SIG-M5 (cell line): ENCODE data around the gene TM9SF4.
A peak's percentile ranks its signal among the peaks of the same experiment; 100 is the strongest.
"Not testable (repeated sequence)": the region's sequence is repeated elsewhere in the genome, so short reads cannot be mapped to it uniquely, and the experiment has no call there.

Experiments used
- DNase-seq: peaks from one replicate; lab custom pipeline; 2025; lab: John Stamatoyannopoulos, UW

The TM9SF4 gene

GRCh38 chr20:32091888-32092346 lies 17.6 kb upstream of the TM9SF4 start:
- DNase-seq = peak; percentile 29

GRCh38 chr20:32098786-32099185 lies 10.7 kb upstream of the TM9SF4 start:
- no peak for DNase-seq

GRCh38 chr20:32108814-32109391 lies 611 bp upstream of the TM9SF4 start:
- no peak for DNase-seq

- DNase-seq = no peak
Observed at GRCh38 chr20:32110173-32110704, 725 bp downstream of the TM9SF4 start.

DNA sequence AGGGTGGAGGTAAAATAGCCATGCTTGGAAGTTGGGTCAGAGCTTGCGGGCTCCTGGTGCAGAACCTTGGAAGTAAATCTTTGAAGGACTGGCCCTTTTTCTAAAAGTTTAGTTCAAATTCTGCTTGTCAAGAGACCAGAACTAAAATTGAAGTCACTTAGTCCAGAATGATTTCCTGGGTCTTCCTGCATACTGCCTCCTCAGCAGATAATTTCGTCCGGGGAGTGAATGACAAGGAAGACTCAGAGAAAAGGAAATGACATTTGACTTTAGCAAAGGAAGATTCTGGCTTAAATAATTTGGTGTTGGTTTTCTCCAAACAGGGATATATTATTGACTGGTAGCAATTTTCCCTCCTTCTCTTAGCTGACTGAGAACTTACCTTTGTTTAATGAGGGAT lies 1.2 kb downstream of the TM9SF4 start:
- no peak for DNase-seq

DNA sequence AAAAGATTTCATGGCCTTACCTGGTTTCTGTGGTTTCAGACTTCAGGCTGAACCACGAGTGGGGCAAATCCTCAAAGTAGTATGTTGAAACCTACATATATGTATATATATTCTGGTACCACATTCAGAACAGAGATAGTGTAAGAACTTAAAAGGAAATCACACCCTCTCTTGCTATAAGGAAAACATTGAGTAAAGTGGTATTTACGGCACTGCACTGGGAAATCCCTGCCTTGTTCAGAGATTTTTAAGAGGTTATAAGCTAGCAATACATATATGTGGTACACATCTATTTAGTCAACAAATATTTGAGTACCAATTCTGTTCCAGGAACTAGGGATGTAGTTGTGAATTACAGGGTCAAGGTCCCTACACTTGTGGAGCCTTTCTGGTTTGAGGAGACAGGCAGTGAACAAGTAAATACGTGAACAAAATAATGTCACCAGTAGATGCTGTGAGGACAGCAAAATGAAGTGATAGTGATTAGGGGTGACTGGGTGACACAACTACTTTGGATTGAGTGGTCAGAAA lies 1.7 kb downstream of the TM9SF4 start:
- no peak for DNase-seq

GRCh38 chr20:32111753-32112152 lies 2.2 kb downstream of the TM9SF4 start:
- DNase-seq = no peak

GRCh38 chr20:32112841-32113240 lies 3.3 kb downstream of the TM9SF4 start:
- peak; percentile 90 for DNase-seq

GRCh38 chr20:32113591-32114260 lies 4.2 kb downstream of the TM9SF4 start:
- DNase-seq = no peak

- DNase-seq = no peak
Observed at GRCh38 chr20:32114305-32114960, 4.9 kb downstream of the TM9SF4 start.

- no peak for DNase-seq
Observed at GRCh38 chr20:32115211-32115767, 5.8 kb downstream of the TM9SF4 start.

DNA sequence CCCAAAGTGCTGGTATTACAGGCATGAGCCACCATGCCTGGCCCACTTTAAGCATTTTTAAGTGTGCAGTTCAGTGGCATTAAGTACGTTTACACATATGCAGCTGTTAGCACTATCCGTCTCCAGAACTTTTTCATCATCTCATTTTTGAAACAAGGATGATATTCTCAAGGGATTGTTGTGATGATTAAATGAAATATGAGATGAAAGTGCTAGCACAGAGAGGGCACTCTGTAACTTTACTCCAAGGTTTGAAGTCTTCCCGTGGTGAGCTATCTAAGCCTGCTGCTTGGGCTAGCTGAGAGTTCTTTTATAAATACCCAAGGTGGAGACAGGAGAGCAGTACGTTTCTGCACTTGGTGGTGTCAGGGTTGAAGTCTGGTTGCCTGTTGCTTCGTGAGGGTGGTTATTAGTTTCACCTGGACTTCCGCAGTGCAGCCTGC lies 6.6 kb downstream of the TM9SF4 start:
- no peak for DNase-seq

DNA sequence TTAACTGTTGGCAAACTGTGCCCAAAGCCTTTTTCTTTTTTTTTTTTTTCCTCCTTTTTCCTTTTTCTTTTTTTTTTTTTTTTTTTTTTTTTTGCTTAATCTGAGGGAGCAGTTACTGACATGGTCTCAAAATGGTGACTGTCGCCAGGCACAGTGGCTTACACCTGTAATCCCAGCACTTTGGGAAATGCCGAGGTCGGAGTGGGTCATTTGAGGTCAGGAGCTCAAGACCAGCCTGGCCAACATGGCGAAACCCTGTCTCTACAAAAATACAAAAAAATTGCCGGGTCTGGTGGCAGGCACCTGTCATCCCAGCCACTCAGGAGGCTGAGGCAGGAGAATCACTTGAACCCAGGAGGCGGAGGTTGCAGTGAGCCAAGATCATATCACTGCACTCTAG lies 7.3 kb downstream of the TM9SF4 start:
- DNase-seq = not testable (repeated sequence)

DNA sequence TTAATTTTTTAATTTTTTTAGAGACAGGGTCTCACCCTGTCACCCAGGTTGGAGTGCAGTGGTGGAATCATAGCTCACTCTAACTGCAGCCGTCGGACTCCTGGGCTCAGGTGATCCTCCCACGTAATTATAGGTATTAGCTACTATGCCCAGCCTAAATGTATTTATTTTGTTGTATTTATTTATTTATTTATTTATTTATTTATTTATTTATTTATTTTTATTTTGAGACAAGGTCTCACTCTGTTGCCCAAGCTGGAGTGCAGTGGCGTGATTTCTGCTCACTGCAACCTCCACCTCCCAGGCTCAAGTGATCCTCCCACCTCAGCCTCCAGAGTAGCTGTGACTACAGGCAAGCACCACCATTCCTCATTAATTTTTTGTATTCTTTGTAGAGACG lies 8.9 kb downstream of the TM9SF4 start:
- DNase-seq = not testable (repeated sequence)

DNA sequence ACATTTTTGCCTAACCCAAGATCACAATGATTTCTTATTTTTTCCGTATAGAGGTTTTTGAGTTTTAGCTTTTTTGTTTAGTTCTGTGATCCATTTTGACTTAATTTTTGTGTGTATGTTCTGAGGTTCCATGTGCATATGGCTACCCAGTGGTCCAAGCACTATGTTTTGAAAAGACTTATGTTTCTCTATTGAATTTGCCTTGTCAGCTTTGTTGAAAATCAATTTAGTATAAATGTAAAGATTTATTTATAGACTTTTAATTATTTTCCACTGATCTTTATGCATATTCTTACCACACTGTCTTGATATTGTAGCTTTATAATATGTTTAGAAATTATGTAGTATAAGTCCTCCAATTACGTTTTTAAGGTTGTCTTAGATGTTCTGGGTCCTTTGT lies 10.2 kb downstream of the TM9SF4 start:
- DNase-seq = no peak

DNA sequence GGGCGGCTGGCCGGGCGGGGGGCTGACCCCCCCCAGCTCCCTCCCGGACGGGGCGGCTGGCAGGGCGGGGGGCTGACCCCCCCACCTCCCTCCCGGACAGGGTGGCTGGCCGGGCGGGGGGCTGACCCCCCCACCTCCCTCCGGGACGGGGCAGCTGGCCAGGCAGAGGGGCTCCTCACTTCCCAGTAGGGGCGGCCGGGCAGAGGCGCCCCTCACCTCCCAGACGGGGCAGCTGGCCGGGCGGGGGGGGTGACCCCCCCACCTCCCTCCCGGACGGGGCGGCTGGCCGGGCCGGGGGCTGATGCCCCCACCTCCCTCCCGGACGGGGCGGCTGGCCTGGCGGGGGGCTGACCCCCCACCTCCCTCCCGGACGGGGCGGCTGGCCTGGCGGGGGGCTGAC lies 12.4 kb downstream of the TM9SF4 start:
- DNase-seq = not testable (repeated sequence)

GRCh38 chr20:32123088-32123487 lies 13.6 kb downstream of the TM9SF4 start:
- no peak for DNase-seq

DNA sequence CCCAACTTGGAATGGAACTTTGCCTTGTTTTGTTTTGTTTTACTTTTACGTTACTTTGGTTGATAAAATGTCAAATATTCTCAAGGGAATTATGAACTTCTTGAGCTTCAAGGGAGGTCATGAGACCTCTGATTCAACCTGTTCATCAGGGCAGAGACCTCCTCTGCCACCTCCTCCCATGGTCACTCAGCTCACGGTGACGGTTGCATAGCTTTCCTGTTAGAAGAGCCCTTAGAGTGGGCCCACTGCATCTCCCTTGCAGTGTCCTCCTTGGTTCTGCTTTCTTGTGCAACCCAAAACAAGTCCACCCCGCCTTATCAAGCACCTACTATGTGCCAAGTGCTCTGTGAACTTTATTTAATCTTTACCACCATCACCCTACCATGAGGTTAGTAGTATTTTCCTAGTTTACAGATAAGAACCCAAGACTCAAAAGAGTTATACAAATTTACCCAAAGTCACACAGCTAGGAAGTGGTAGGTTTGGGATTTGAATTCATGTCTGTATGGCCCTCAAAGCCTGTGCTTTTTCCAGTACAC lies 15.5 kb downstream of the TM9SF4 start:
- no peak for DNase-seq

- DNase-seq = no peak
Observed at GRCh38 chr20:32125506-32125905, 16.0 kb downstream of the TM9SF4 start.

DNA sequence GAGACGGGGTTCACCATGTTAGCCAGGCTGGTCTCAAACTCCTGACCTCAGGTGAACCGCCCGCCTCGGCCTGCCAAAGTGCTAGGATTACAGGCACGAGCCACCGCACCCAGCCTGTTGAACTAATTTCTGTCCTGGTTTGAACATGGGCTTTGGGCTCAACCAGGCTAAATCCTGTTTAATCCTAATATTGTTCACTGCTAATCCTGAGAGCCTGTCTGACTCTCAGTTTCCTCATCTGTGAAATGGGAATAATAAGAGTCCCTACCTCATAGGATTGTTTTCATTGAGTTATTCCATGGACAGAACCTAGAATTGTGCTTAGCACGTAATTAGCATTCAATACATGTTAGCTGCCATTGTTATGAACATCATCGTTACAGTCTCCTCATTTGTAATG lies 17.4 kb downstream of the TM9SF4 start:
- no peak for DNase-seq

GRCh38 chr20:32127347-32127746 lies 17.8 kb downstream of the TM9SF4 start:
- no peak for DNase-seq

DNA sequence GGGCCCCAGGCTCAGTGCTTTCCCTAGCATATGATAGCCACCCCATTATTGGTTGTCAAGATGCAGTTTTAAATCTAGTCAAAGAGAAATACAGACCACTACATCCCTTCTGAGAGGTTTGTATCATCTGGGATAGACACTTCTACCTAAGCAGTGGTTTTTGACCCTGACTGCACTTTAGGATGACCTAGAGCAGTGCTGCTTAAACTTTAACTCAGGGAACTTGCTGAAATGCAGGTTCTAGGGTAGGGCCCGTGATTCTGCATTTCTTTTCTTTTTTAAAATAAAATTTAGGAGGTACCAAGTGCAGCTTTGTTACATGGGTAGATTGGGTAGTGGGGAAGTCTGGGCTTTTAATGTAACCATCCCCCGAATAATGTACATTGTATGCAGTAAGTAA lies 18.7 kb downstream of the TM9SF4 start:
- DNase-seq = no peak
